Heart left ventricle (tissue), 13 donors: ENCODE measurements around the gene ISG15.

Experiments used
- CTCF ChIP-seq, 12 donors: fragments of 200-600 bp; sonication (generic) in 4 of 12; IDR thresholded peaks; one replicate each; pipeline versions ENCODE4 v1.5.0 to v1.8.0; 2018 to 2022; ENCODE audit warnings: antibody characterized with exemption in 12 of 12, mild to moderate bottlenecking in 5 of 12
- POLR2A ChIP-seq, 2 donors: fragments of 450-650 bp; IDR thresholded peaks; one replicate each; pipeline ENCODE4 v1.6.1; 2017; ENCODE audit warnings: antibody characterized with exemption in 2 of 2, mild to moderate bottlenecking in 2 of 2, moderate library complexity in 2 of 2
- donor health status: ischemic (EF 13 %, LVEDD 7.1; RV severe dilation, severe dysfunction).
- donor health status: DM: no; HTN: yes; CAD: no.
- donor health status: DM: no; HTN: no; CAD: no.
- donor health status: ischemic (EF 25% LVEDD 6.9; RV normal size, moderate dysfunction).
- donor health status: ischemic (EF 25% LVEDD 5.7; RV mildly dilated, moderate dysfunction).
- donor health status: ischemic (EF 35%, LVEDD 5.7; RV mildly dilated, moderate dysfunction).
- donor health status: nonischemic (EF 11% LVEDD 7.7; RV severe dilation, severe dysfunction).
- donor health status: DM: yes; HTN: yes; CAD: no.
- donor health status: PGD.
- donor health status: ischemic (EF 29% LVEDD 5.4; RV normal size, mild dysfunction).
- donor health status: nonischemic (EF 23%, LVEDD 6.1; RV moderate dilation, normal function).

DNA sequence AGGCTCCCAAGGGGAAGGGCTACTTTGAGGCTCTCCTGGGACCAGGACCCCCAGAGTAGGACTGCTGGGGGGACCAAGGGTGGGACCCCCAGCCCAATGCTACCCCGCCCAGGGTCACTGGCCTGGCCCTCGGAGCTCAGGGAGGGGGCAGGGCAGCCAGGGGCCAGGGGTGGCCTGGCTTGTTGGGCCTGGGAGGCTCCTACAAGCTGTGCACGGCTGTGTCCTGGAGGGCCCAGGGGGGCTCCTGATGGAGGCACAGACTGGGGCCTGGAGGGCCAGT, 15.6 kb upstream of the ISG15 start:
- TF ChIP-seq CTCF (IDR thresholded peaks at IDR 0.05) (no peak), POLR2A (IDR thresholded peaks at IDR 0.05) (no peak)
